SU-DHL-6 (cell line): ENCODE measurements around the gene TTR.

Experiments
- EZH2phosphoT487 ChIP-seq: fragments of 200-600 bp; sonication (generic), shearing (Covaris generic); conservative IDR thresholded peaks from 2 replicates; pipeline ENCODE4 v1.6.1; 2018; ENCODE audit warnings: mild to moderate bottlenecking, antibody characterized with exemption, low read length, moderate library complexity, mixed read lengths
- TF ChIP-seq, protein P1 (sequence below): fragments of 200-600 bp; sonication (generic); IDR thresholded peaks from one replicate; pipeline ENCODE4 v1.5.1; 2017; ENCODE audit warnings: antibody characterized with exemption, mild to moderate bottlenecking, low read length, moderate library complexity; ENCODE audit not compliant: insufficient read depth, poor library complexity, severe bottlenecking

DNA sequence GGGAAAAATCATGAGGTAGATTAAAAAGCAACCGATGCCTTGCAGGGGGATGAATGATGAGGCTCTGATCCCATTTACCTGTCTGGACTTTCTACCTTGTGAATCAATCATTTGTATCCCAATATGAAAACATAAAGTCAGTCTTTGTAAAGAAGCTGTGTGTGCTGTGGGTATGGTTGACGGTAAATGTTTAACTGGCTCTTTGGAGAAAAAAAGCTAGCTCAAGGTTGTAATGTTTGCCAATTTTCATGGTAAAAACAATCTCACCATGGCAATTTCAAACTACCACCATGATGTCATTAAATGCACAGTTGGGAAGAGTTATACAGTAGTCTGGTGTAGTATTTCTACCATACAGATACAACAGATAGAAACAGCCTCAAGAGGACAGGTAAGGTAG is 14.6 kb downstream of the TTR start:
- TF ChIP-seq, protein P1, sequence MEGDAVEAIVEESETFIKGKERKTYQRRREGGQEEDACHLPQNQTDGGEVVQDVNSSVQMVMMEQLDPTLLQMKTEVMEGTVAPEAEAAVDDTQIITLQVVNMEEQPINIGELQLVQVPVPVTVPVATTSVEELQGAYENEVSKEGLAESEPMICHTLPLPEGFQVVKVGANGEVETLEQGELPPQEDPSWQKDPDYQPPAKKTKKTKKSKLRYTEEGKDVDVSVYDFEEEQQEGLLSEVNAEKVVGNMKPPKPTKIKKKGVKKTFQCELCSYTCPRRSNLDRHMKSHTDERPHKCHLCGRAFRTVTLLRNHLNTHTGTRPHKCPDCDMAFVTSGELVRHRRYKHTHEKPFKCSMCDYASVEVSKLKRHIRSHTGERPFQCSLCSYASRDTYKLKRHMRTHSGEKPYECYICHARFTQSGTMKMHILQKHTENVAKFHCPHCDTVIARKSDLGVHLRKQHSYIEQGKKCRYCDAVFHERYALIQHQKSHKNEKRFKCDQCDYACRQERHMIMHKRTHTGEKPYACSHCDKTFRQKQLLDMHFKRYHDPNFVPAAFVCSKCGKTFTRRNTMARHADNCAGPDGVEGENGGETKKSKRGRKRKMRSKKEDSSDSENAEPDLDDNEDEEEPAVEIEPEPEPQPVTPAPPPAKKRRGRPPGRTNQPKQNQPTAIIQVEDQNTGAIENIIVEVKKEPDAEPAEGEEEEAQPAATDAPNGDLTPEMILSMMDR: no peak
- no peak for TF ChIP-seq EZH2phosphoT487
